ENCODE data around the gene MGAM2. TPM values are rescaled to one million over a fixed set of nuclear protein-coding genes. Genes with fewer than 3 reads are reported as not detected.

MGAM2 gene
- total and polyA plus RNA-seq, 2 donors (not counting 1 experiment from before 2014, with no cell fraction given) = not detected

- TF ChIP-seq CTCF (conservative IDR thresholded peaks at IDR 0.05 in 1 of 2, IDR thresholded peaks at IDR 0.05 in 1 of 2; ENCODE audit: low read depth in 1 of 2, low read length in 2 of 2) (no peak), EZH2 (IDR thresholded peaks at IDR 0.05; ENCODE audit: low read length, missing control alignments) (no peak)
- Histone ChIP-seq H3K4me1 (ENCODE audit: control insufficient read depth, extremely low read depth, insufficient read depth, low read length) (no peaks in the 10 kb centered on the region), H3K4me2 (ENCODE audit: extremely low read depth, insufficient read depth, low read length) (no peak overlapping the region), H3K27ac (ENCODE audit: insufficient read depth, low read length) (no peak overlapping the region), H2AFZ (ENCODE audit: low read length) (no peak overlapping the region), H3K27me3 (ENCODE audit: control insufficient read depth, insufficient read depth, low read length) (no peaks in the 10 kb centered on the region), H3K9me3 (ENCODE audit: control insufficient read depth, insufficient read depth, low read depth, low read length) (no peaks in the 10 kb centered on the region), H3K4me3 (replicated peaks in 1 of 4; ENCODE audit: control extremely low read depth in 1 of 4, insufficient read depth in 1 of 4, low read depth in 3 of 4, low read length in 4 of 4) (no peak overlapping the region), H4K20me1 (ENCODE audit: control insufficient read depth, extremely low read depth, insufficient read depth, low read length) (no peaks in the 10 kb centered on the region), H3K36me3 (ENCODE audit: control insufficient read depth, insufficient read depth, low read length) (no peaks in the 10 kb centered on the region), H3K9ac (ENCODE audit: insufficient read depth, low read length) (no peak overlapping the region), H3K79me2 (ENCODE audit: control insufficient read depth, insufficient read depth, low read length) (no peaks in the 10 kb centered on the region)
- no peak for DNase-seq (ENCODE audit: low read depth in 2 of 2)
Observed at GRCh38 chr7:142158736-142159496, 47.4 kb downstream of the MGAM2 start.

GRCh38 chr7:142161921-142162320 lies 50.4 kb downstream of the MGAM2 start:
- Histone ChIP-seq H3K27ac (ENCODE audit: insufficient read depth, low read length) (no peak overlapping the region), H4K20me1 (ENCODE audit: control insufficient read depth, extremely low read depth, insufficient read depth, low read length) (no peaks in the 10 kb centered on the region), H3K4me1 (ENCODE audit: control insufficient read depth, extremely low read depth, insufficient read depth, low read length) (no peaks in the 10 kb centered on the region), H3K4me2 (ENCODE audit: extremely low read depth, insufficient read depth, low read length) (no peak overlapping the region), H3K27me3 (ENCODE audit: control insufficient read depth, insufficient read depth, low read length) (no peaks in the 10 kb centered on the region), H3K9ac (ENCODE audit: insufficient read depth, low read length) (no peak overlapping the region), H3K36me3 (ENCODE audit: control insufficient read depth, insufficient read depth, low read length) (no peaks in the 10 kb centered on the region), H3K4me3 (replicated peaks in 1 of 4; ENCODE audit: control extremely low read depth in 1 of 4, insufficient read depth in 1 of 4, low read depth in 3 of 4, low read length in 4 of 4) (no peak overlapping the region), H3K79me2 (ENCODE audit: control insufficient read depth, insufficient read depth, low read length) (no peaks in the 10 kb centered on the region), H3K9me3 (ENCODE audit: control insufficient read depth, insufficient read depth, low read depth, low read length) (no peaks in the 10 kb centered on the region), H2AFZ (ENCODE audit: low read length) (no peak overlapping the region)
- TF ChIP-seq EZH2 (IDR thresholded peaks at IDR 0.05; ENCODE audit: low read length, missing control alignments) (no peak), CTCF (conservative IDR thresholded peaks at IDR 0.05 in 1 of 2, IDR thresholded peaks at IDR 0.05 in 1 of 2; ENCODE audit: low read depth in 1 of 2, low read length in 2 of 2) (no peak)
- DNase-seq (ENCODE audit: low read depth in 2 of 2) = no peak

- no peak overlapping the region for H3K9ac ChIP-seq (ENCODE audit: insufficient read depth, low read length)
- peak in 1 of 2 donors; percentile 24 for DNase-seq (ENCODE audit: low read depth in 2 of 2)
- H3K4me1 ChIP-seq (ENCODE audit: control insufficient read depth, extremely low read depth, insufficient read depth, low read length) = no peaks in the 10 kb centered on the region
- H3K9me3 ChIP-seq (ENCODE audit: control insufficient read depth, insufficient read depth, low read depth, low read length) = no peaks in the 10 kb centered on the region
- H4K20me1 ChIP-seq (ENCODE audit: control insufficient read depth, extremely low read depth, insufficient read depth, low read length) = no peaks in the 10 kb centered on the region
- H3K27ac ChIP-seq (ENCODE audit: insufficient read depth, low read length) = no peak overlapping the region
- no peaks in the 10 kb centered on the region for H3K36me3 ChIP-seq (ENCODE audit: control insufficient read depth, insufficient read depth, low read length)
- H3K4me2 ChIP-seq (ENCODE audit: extremely low read depth, insufficient read depth, low read length) = no peak overlapping the region
- no peak overlapping the region for H3K4me3 ChIP-seq (replicated peaks in 1 of 4; ENCODE audit: control extremely low read depth in 1 of 4, insufficient read depth in 1 of 4, low read depth in 3 of 4, low read length in 4 of 4)
- TF ChIP-seq CTCF (conservative IDR thresholded peaks at IDR 0.05 in 1 of 2, IDR thresholded peaks at IDR 0.05 in 1 of 2; ENCODE audit: low read depth in 1 of 2, low read length in 2 of 2) (no peak), EZH2 (IDR thresholded peaks at IDR 0.05; ENCODE audit: low read length, missing control alignments) (no peak)
- no peak overlapping the region for H2AFZ ChIP-seq (ENCODE audit: low read length)
- H3K79me2 ChIP-seq (ENCODE audit: control insufficient read depth, insufficient read depth, low read length) = no peaks in the 10 kb centered on the region
- no peaks in the 10 kb centered on the region for H3K27me3 ChIP-seq (ENCODE audit: control insufficient read depth, insufficient read depth, low read length)
Observed at GRCh38 chr7:142168746-142169145, 57.2 kb downstream of the MGAM2 start.
